HG03354 (cell line): ENCODE results near the gene ATP6V0E1.

Source experiments
- ATAC-seq: cut with Tn5 transposase; IDR thresholded peaks from one replicate; pipeline ENCODE4 v1.9.1; 2021; ENCODE audit warnings: mild to moderate bottlenecking; ENCODE audit not compliant: unreplicated experiment, poor library complexity, severe bottlenecking

The ATP6V0E1 gene

DNA sequence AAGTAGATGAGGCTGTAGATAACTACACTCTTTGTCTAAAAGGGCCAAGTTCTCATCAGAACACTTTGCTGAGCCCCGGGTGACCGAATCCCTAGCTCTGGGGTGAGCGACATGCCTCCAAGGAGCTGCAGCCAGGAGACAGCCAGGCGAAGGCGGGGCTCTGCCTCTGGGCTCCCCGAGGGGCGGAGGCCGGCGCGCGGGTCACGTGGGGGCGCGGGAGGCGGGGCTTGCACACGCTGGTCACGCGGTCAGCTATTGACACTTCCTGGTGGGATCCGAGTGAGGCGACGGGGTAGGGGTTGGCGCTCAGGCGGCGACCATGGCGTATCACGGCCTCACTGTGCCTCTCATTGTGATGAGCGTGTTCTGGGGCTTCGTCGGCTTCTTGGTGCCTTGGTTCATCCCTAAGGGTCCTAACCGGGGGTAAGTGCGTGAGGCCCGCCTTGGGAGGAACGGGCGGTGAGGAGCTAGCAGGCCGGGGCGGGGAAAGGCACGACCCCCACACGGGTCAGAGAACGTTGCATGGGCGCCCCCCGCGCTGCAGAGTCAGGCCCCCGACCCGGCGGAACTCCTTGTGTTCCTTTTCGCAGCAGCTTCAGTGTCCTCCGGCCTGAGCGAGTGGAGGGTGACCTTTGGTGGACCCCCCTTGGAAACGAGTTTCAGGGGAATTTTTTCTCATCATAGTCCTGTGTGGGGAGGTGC is at the start of gene ATP6V0E1:
ATP6V0E1 (plus strand) TSS at position 230 of the 702 bp plus-strand sequence; CDS start at position 320, 90 bp downstream.
- peak; percentile 91 for ATAC-seq

- no peak for ATAC-seq
These were observed 48.5 kb upstream of the ATP6V0E1 start for GRCh38 chr5:172935096-172935495.

- ATAC-seq, result no peak
These were observed 47.2 kb upstream of the ATP6V0E1 start for GRCh38 chr5:172936401-172936800.

DNA sequence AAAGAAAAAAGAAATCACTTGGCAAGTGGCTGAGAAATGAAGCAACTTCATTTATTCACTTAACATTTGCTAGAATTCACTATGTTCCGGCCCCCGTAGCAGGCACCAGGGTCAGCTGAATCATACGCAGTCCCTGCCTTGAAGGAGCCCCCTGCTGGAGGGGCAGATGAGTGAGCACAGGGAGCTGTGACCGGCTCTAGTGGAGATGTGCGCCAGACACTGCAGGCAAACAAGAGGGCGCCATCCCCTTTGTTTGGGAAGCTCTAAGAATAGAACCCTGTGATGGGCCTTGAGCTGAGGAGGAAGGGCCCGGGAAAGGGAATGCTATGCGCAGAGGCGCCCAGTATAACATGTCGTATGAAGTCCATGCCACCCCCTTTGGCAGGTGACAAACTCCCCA is 44.5 kb upstream of the ATP6V0E1 start:
- no peak for ATAC-seq

GRCh38 chr5:172939611-172940267 is 43.8 kb upstream of the ATP6V0E1 start:
- no peak for ATAC-seq

DNA sequence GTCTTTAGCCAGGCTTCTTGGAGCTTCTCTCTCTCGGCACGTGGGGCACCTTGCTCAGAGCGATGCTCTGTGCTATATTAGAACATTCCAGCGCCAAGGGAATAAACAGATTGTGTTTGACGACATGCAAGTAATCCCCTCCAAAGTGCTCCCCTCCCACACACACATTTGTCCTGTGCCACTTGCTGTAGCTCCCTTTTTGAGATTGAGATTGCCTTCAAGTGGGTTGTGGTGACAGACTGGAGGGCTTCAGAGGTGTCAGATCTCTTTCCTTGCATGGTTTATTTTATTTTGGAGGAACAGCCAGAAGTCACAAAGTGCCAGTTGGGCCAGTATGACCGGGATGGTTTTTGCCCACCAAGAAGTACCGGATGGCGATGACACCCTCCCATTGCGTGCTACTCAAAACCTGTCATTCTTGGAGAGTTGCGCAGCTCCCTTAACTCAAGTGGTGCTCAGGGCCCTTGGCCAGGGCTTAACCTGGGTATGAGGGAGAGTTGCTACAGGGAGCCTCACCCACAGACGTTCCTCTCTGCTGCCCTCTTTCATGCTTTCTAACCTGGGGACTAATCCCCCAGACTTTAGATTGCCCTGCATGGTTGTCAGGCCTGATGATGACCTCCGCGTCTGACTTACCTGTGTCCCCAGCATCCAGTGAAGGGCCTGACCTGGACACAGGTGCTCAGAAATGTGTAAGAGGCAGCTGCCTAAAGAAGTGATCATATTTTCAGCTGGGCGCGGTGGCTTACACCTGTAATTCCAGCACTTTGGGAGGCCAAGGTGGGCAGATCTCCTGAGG is 43.1 kb upstream of the ATP6V0E1 start:
- no peak for ATAC-seq

GRCh38 chr5:172941067-172941516 is 42.5 kb upstream of the ATP6V0E1 start:
- no peak for ATAC-seq

DNA sequence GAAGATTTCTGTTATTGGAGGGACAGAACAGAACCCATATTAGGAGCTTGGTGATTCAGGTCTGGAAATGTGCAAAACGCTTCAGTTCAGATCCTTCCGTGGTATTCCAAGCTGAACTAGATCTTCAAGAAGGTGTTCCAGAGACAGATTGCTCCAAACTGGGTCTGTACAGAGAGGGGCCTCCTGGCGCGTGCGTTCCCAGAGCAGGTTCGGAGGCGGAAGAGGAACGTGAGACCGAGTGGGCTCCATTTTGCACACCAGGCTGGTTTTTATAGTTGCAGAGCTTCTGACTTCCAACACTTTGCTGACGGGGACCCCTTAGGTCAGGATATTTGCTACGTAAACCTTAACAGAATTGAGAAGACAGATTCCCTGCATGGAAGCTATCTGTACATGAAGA is 41.0 kb upstream of the ATP6V0E1 start:
- no peak for ATAC-seq

DNA sequence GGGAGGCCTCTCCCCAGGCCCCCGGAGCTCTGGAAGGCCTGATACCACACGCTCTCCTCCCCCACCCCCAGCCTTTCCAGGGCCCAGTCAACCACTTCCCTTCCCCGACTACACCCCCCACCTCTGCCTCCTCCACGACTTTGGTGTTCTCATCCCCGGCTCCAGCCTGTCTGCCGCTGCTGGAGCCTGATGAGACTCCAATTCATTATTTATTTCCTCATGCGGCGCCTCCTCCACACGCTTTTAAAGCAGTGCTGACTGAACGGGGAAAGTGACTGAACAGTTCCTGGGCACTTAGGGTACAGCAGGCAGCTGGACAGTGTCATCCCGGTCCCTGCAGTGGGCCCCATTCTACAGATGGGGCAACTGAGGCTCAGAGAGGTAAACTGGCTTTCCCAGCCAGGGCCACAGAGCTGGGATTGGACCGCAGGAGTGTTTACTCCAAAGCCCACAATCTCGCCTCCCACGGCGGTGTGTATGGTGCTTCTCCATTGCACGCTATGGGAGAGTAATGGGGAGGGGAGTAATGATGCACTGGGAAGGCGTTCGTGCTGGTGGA is 40.2 kb upstream of the ATP6V0E1 start:
- no peak for ATAC-seq

DNA sequence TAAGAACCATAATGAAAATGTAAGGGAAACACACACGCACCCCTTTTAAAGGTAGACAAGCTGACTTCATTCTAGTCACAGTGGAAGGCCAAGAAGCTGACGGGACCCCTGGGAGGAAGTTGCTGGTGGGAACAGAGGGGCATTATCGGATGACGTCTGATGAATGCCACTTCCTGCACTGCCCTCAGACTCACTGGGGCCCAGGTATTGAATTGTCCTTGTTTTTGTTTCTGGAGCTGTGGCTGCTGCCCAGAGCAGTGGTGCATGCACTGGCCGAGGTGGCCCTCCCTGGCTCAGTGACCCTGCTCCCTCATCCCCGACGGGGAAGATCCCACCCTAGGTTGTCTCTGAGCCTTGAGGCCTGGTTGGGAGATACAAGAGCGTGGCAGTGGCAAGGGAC is 39.7 kb upstream of the ATP6V0E1 start:
- no peak for ATAC-seq

- ATAC-seq, result no peak
These were observed 38.8 kb upstream of the ATP6V0E1 start for GRCh38 chr5:172944741-172945140.

GRCh38 chr5:172945151-172945550 is 38.4 kb upstream of the ATP6V0E1 start:
- ATAC-seq, result no peak

DNA sequence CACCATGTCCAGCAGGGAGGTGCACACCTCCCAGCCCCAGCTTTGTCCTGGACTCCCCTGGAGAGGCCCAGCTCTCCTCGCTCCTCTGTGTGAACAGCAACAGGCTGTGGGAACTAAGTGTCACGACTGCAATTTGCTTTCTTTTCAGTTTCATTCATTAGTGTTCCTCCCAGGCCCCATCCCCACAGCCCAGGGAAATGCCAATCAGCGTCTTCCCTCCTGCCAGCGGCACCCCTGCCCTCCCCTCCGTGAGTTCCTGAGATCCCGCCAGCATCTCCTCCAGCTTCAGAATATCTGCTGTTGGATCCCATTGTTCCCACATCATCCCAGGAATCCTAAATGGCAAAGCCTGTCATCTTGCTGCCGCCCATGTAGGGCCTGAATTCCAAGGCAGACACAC is 37.4 kb upstream of the ATP6V0E1 start:
- no peak for ATAC-seq

- ATAC-seq, result no peak
These were observed 34.1 kb upstream of the ATP6V0E1 start for GRCh38 chr5:172949426-172949825.

DNA sequence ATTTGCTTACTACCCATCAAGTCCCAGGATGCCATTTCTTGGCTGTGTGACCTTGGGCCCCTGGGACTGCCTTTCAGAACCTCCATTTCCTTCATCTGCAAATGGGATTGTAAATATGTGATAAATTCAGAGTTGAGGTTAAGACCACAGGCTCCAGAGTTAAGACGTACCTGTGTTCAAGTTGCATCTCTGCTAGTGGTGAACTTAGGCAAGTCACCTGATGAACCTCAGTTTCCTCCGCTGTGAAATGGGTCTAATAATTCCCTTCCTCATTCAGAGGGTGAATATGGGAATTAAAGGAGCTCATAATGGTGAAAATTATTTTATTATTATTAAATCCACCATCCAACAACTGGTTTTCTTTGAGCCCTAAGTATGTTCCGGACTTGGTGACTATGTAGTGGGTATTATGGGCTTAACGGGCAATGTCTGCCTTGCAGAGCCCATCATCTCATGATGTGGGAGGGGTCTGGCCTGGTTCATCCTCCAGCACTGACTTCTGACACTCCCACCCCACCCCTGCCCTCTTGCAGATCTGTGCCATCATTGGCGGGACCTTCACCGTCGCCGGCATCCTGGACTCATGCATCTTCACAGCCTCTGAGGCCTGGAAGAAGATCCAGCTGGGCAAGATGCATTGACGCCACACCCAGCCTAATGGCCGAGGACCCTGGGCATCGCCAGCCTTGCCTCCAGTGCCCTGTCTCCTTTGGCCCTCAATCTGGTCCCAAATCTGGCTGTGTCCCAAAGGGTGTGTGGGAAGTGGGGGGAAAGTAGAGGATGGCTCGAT is 33.2 kb upstream of the ATP6V0E1 start:
- ATAC-seq, result no peak

DNA sequence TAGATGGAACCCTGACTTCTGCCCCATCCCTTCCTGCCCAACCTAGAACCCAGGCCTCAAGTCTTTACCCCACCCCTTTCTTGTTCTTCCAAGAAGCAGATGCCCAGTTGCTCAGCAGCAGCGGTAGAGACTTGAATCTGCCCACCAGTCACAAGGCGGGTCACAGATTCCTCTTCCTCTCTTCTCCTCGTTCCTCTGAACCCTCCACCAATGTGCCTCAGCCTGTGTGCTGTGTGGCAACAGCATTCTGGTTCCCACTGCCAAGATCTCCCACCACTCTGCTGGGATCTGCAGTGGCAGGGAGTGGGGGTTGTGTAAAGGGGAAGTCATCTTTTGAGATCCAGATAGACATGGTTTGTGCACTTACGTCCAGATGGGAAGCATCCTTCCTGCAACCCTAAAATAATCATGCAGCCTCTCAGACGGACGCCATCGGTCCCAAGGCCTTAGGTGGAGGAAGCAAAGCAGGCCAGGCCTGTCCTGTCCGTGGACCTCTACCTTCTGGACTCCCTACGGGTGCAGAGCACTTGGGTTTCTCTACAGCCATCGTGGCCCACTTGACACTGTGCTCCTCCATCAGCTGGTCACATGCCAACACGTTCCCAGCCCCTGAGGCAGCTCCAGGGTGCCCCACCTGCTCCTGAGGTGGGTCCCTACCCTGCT is 32.1 kb upstream of the ATP6V0E1 start:
- ATAC-seq, result no peak

DNA sequence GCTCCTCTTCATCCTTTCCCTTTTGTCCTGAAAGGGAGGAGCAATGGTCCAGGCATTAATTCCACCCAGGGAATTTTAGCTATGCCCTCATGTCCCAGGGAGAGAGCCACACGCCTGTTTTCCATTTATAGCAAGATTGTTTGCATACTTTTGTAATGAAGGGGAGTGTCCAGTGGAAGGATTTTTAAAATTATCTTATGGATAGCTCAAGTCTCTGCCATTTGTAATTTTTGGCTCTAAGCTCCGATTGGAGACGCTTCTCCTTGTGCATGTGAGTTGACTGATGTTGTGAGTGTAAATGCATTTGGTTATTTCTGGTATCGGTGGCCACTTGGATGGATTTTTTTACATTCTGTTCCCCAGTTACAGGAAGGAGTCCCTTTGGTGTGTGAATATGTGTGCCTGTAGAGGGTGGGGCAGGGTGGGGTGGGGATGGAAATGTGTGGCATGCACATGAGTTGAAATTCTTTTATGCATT is 31.5 kb upstream of the ATP6V0E1 start:
- no peak for ATAC-seq

GRCh38 chr5:172953776-172954675 is 29.5 kb upstream of the ATP6V0E1 start:
- ATAC-seq, result no peak
